Germinal center (tissue), 1 donor: ENCODE results near the gene NPRL2.
A peak's percentile ranks its signal among the peaks of the same experiment; 100 is the strongest.

Experiments used
- DNase-seq: peaks from one replicate; pipeline ENCODE4 v3.0.0; 2012; ENCODE audit warnings: mixed read lengths, low spot score

Gene NPRL2

GRCh38 chr3:50350527-50351322, at the start of gene NPRL2, which contains the start of gene CYB561D2:
TSS of gene NPRL2 (minus strand) at chr3:50350775. CDS start at chr3:50350652, 123 bp downstream.
TSS of gene CYB561D2 (plus strand) at chr3:50350862. CDS start at chr3:50351434, 572 bp downstream.
- peak; percentile 97 for DNase-seq

GRCh38 chr3:50396502-50396901, 45.9 kb upstream of the NPRL2 start:
- DNase-seq: no peak

GRCh38 chr3:50395070-50395860, 44.7 kb upstream of the NPRL2 start:
- DNase-seq: no peak

GRCh38 chr3:50393061-50393460, 42.5 kb upstream of the NPRL2 start:
- DNase-seq: no peak

GRCh38 chr3:50392101-50392715, 41.6 kb upstream of the NPRL2 start:
- DNase-seq: no peak

- DNase-seq: no peak
These were observed 40.1 kb upstream of the NPRL2 start for GRCh38 chr3:50390508-50391224.

GRCh38 chr3:50389414-50389767, 38.8 kb upstream of the NPRL2 start:
- no peak for DNase-seq

- no peak for DNase-seq
These were observed 38.3 kb upstream of the NPRL2 start for GRCh38 chr3:50388720-50389413.

- no peak for DNase-seq
These were observed 37.6 kb upstream of the NPRL2 start for GRCh38 chr3:50388016-50388719.

GRCh38 chr3:50385754-50386153, 35.2 kb upstream of the NPRL2 start:
- DNase-seq: no peak

- DNase-seq: no peak
These were observed 33.2 kb upstream of the NPRL2 start for GRCh38 chr3:50383750-50384149.

- DNase-seq: no peak
These were observed 32.1 kb upstream of the NPRL2 start for GRCh38 chr3:50382722-50383121.

GRCh38 chr3:50381383-50381782, 30.8 kb upstream of the NPRL2 start:
- DNase-seq: no peak

GRCh38 chr3:50380405-50381085, 30.0 kb upstream of the NPRL2 start:
- no peak for DNase-seq

GRCh38 chr3:50378757-50379156, 28.2 kb upstream of the NPRL2 start:
- DNase-seq: no peak

- no peak for DNase-seq
These were observed 27.4 kb upstream of the NPRL2 start for GRCh38 chr3:50378024-50378423.

GRCh38 chr3:50375258-50375931, 24.8 kb upstream of the NPRL2 start:
- DNase-seq: no peak

GRCh38 chr3:50374363-50375257, 24.0 kb upstream of the NPRL2 start:
- no peak for DNase-seq
